OCI-LY3 (cell line): Measurements from ENCODE around the gene NARS2.

Source experiments
- CTCF ChIP-seq: fragments of 200-600, 300-600 bp; sonication (generic); IDR thresholded peaks from 2 replicates; pipeline ENCODE4 v1.5.1; 2014; ENCODE audit warnings: antibody characterized with exemption, low read length, low read depth
- EZH2phosphoT487 ChIP-seq: fragments of 200-600 bp; shearing (Covaris generic); IDR thresholded peaks from 2 replicates; pipeline ENCODE4 v1.6.1; 2018; ENCODE audit warnings: antibody characterized with exemption, mixed run types, low read depth

GRCh38 chr11:78615724-78616123 lies 41.1 kb upstream of the NARS2 start:
- no peak for TF ChIP-seq CTCF
- no peak for TF ChIP-seq EZH2phosphoT487
